Effector CD4-positive, alpha-beta T cell (primary cell): ENCODE results near the gene TUNAR. TPM values are rescaled to one million over a fixed set of nuclear protein-coding genes. Genes with fewer than 3 reads are reported as not detected.

Source experiments
- DNase-seq: peaks from one replicate; pipeline ENCODE4 v3.0.0-alpha.2; 2020
- total RNA-seq: gene quantifications from one replicate; lab custom pipeline; 2026; lab: John Stamatoyannopoulos, UW

Gene TUNAR
- total RNA-seq: not detected

DNA sequence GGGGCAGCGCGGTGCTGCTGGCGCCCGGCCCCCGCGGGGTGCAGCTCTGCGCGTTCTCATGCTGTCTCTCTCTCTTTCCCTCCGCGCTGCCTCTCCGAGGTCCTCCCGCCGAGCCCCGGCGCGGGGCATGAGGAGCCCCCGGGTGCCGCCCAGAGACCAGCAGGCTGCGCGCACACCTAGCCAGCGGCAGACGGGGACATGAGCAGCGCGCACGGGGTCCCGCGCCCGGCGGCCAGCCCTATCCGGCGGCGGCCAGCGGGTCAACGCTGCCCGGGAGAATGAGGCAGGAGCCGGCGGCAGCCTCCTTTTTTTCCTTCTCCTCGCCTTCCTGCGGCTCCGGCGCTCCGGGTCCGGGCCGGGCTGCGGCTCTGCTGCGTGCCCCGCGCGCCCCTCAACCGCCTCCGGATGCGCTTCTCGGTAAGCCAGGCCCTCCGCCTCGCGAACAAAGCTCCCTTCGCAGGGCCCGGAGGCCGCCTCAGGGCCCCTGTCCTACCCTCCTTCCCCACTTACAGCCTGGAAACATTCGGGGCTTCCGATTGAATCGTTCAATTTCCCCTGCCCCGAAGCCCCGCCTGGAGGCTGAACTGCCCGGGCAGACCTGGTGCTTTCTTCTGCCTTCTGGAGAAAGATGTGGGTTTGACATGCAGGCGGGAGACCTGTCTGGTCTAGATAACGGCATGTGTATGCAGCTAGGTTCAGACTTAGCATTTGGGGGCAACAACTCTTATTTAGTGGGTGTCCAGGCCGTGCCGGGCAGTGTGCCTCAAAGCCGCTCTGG lies at the start of gene TUNAR:
Gene TUNAR, plus strand, starts transcription at position 72 of the 778 bp plus-strand sequence.
- no peak for DNase-seq

DNA sequence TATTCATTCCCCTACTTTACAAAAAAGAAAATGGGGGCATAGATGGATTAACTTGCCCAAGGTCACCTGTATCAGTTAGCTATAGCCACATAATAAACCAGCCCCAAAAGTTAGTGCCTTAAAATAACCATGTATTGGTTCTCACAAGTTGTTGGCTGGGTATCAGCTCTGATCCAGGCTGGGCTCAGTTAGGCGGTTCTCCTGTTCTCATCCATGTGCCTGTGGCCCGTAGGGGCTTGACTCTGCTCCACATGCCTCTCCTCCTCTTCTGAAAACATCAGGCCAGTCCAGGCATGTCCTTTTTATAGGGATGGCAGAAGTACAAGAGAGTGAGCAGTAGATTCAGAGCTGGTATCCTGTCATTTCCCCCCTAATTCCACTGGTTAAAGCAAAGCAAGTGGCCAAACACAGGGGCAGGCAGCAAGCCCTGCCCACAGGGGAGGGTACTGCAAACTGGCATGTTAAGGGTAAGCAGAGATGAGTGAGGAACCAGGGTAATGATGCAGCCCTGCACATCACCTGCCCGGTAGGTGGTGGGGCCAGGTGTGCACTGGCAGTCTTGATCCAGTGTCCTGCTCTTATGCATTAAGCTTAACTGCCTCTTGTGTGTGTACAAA lies 47.9 kb upstream of the TUNAR start:
- DNase-seq: no peak

DNA sequence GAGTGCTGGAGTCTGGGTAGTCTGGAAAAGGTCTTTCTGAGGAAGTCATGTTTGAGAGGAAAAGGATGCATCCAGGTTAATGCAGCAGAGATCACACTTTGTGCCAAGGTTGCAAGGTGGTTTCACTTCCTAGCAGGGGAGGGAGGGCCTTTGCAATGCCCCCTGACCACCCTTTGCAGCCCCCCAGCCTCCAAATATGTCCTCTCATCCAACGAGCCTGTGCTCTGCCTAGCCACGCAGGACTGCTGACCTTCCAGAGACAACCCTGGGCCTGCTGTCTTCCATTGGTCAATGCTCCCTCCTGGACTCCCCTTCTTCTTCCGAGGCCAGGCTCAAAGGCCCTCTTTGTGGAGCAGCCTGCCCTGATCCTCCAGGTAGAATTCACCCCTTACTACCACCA lies 47.3 kb upstream of the TUNAR start:
- DNase-seq: no peak

DNA sequence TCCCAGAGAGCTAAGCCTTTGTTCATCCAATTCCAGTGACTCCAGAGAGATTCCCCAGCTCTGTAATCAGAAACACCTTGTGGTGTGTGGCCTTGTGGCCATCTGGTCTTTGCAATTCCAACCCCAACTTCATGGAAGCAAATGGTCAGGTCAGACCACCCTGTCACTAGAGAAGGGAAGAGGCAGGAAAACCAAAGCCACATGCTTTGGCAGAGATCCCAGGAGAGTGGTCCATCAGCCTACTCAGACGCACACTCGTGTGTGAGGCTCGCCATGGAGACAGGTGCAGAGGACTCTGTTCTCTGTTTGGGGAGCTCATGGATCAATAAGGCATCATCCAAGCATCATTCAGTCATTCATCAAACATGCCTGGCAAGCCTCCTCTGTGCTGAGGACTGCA lies 46.2 kb upstream of the TUNAR start:
- DNase-seq: no peak

DNA sequence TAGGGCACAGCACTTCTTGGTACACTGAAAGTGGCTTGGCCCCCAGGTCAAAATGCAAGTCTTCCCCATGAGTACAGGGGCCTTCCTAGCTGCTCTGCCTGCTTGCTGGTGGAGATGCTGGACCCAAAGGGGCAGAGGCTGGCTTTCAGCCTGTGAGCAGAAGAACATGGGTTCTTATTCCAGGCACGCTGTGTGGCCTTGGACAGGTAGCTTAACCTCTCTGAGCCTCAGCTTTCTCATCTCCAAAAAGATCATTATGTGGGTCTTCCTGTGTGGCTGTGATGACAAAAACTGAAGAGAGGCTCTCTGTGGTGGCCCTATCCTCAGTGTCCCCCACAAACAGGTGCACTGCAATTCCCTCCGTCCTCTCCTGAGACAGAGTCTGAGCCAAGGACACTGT lies 45.6 kb upstream of the TUNAR start:
- DNase-seq: no peak

DNA sequence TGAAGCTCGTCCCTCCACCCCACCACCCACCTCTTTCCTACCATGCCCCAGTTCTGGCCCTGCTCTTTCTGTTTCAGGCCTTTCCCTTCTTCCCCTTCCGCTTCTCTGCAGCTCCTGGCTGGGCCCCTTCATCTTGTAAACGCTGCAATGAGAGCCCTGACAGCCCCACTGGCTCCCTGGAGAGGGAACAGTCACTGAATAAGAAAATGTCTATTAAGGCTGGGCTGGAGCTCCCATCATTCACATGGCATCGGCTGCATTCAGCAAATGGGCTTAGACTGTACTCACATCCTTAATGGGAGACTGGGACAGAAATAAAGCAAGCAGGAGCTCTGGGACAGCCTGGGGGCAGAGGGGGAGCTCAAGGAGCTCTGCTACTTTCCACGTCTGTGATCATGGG lies 45.2 kb upstream of the TUNAR start:
- DNase-seq: no peak

DNA sequence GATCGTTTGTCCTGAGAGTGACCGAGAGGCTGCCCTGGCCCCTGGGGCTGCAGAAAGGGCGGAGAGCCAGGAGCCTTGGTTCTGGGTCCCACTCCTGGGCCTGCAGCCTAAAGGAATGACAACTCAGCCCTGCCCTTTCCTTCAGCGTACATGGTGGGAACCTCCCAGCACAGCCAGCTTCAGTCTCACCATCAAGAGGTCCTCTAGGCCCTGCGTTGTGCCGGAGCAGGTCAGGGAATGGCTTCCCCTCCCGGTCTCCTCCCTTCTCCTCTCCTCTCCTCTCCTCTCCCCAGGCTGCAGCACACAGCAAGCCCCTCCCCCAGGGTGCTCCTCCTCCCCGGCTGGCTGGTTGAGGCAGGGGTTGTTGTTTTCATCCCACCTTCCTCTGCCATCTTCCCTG lies 44.6 kb upstream of the TUNAR start:
- no peak for DNase-seq

DNA sequence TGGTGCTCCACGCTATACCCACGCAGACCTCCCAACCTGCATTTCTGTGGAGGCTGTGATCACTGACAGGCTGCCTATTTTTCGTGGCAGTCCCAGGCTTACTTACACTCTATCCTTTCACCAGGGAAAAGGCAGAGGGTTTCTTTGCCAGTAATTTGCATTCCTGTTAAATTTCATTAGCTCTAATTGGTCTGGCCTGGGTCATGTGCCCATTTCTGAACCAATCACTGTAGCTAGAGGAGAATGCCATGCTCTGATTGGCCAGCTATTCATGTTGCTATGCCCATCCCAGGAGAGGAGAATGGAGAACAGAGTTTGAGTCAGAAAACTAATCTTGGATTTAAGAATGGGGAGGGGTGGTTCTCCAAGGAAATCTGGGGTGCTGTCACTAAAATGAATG lies 43.2 kb upstream of the TUNAR start:
- no peak for DNase-seq

DNA sequence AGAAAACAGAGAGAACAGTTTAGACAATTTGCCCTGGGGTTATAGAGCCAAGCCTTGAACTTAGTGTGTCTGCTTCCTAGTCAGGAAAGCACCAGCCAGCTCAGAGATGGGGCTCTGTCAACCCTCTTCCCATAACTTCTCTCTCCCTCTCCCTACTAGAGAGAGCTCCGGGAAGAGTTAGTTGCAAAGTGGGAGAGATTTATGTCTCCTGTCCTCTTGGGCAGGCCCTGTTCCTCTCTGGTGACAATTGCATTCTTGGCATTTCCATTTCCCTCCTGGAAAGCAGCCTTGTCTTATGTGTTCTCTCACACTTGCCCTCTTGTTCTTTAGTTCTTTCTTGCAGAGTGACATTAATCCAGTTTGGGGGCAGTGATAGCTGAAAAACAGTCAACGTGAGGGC lies 42.1 kb upstream of the TUNAR start:
- no peak for DNase-seq

DNA sequence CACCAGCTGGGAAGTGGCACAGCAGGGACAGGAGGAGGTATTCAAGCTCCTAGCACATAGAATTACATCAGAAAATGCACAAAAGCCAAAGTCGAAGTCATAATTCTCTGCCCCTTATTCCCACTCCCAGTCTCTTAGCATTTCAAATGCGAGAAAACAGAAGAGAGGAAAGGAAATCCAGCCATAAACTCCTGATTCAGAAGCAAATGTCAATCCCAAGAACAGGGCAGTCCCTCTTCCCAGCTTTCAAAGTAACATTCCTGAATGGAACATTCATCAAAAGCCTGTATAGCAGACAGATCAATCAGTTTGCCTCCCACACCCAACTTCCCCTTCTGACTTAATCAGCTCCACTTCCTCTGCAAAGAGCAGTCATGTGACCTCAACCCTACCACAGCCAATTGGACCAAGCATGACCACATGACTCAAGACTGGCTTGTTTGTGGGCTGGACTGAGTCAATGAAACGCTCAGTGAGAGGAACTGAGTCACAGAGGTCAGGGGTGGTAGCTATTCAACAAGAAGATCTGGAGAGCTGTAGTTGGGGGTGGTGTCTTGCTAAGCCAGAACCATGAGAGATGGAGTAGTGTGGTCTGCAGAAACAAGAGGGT lies 41.4 kb upstream of the TUNAR start:
- DNase-seq: no peak

DNA sequence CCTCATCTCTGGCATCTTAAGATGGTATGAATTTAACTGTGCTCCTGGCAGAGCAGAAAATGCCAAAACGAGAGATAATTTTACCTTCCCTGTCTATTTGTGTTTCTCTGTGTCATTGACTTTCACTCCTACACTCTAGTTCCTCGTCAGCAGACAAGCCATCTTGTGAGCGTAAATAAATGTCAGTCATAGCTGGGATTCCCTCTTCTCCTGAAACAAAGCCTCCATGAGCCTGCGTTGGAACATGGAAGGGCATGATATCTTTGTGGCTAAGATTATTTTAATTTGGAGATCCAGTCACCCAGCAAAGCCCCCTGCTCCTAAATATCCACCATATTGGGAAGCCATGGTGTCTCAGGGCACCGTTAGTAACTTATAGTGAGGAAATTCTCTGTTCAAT lies 37.8 kb upstream of the TUNAR start:
- no peak for DNase-seq

DNA sequence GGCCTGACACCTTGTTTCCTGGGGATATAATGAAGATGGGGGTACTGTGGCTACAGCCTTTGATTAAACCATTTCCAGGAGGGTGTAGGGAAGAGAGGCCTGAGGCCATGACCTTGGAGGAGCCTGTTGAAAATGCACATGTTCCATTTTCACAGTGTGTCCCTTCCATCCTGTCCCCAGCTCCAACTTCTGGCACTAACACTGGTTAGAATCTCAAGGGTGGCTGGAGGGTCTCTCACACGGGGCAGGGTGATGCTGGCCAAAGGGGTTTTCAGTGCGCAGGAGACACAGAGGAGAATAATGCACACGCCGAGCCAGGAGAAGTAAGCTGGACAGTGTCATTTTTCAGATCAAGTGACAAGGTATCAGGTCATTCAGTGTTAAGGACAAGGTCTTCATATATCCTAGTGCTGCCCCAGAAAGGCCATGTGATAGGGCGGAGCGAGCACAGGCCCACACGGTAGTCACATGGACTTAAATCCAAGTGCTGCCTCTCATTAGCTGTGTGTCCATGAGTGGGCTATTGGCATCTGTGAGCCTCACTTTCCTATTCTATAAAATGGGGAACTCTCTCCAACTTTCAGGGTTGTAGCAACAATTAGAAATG lies 36.4 kb upstream of the TUNAR start:
- DNase-seq: no peak

DNA sequence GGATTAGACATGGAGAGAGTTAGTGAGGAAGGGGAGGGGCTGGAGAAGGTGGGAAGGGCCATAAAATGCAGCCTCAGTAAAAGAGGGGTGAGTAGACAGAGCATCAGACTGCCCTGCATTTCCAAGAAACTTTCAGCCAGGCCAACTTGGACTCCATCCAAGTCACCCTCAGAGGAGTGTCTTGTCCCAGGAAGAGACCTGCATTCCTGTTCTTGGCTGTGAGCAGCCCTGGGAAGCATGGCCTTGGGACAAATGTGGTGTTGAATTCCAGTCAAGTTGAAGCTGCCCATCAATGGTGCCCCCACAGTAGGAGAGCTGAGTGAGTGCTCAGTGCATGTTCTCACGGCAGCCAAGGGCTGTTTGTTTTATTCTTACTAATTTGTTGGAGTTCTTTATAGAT lies 35.0 kb upstream of the TUNAR start:
- no peak for DNase-seq

DNA sequence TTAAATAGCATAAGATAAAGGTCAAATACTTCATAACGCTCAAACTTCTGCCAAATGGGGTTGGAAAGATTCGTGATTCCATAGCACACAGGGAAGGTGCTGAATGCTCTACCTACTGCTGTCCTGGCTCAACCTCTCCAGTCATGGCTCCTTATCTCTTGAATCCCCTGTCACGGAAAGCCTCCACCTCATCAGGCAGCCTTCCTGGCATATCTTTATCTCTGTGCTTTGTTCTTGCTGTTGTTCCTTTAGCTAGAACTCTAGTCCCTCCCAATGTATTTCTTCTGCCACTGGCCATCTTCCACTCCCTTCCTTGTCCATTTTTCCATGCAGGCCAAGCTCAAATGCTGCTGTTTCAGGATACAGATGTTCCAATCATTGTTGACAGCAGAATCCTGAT lies 26.9 kb upstream of the TUNAR start:
- no peak for DNase-seq

DNA sequence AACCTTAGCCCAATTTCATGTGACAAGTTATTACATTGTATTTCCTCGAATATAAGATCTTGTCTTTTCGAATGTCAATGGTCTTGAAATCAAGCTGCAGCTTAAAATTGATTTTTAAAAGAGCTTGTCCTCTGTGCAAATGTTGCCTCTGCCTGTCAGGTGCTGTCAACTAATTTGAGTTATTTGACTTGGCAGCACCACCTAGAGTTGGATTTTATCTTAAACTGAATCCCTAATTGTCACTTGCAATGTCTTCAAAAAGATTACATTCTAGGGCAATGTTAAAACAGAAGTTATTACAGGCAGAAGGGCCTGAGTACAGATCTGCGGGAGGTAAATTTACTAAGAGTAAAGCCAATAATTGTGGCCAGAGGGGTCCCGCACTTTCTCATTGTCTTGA lies 26.2 kb upstream of the TUNAR start:
- DNase-seq: no peak

DNA sequence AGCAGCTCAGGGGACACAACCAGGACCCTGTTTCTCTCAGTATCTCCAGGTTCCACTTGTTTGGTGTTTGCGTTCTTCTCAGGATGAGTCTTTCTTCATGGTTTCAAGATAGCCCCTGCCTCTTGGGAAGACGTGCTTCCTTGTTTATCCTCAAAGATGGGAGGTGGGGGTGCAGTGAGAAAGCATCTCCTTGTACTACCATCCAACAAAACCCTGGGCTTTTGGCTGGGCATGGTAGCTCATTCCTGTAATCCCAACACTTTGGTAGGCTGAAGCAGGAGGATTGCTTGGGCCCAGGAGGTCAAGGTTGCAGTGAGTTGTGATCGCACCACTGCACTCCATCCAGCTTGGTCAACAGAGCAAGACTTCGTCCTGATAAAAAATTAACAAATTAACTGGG lies 21.0 kb upstream of the TUNAR start:
- no peak for DNase-seq

DNA sequence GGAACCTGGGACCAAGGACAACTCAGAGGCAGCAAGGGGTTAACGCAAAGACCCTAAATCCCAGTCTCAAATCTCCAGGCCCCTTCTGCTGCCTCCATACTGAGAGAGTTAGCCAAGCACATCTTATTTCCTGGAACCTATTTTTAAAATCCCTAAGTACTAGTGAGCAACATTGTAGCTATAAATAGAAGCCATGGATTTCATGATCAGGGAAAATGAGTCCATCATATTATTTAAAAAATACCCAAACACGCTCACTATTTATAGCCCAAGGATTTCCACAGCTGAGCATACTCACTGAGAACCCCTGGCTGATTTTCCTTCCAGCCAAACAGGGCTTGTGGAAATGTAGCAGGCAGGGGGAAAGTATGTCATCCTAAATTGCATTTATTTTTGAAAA lies 19.4 kb upstream of the TUNAR start:
- DNase-seq: no peak

DNA sequence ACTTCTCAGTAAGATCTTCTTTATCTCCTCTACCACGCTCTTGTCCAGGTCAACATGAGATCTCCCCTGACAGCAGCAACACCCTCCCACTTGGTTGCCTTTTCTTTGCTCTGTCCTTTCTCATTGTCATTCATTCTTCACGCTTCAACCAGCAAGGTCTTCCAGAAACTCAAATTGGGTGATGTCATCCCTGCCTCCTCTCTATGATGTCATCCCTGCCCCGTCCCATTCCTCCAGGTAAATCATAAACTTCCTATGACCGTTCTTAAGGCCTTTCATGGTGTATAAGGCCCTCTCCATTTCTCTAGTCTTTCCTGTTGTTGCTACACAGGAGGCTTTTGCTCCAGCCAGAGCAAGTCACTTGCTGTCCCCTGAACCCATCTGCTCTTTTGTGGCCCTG lies 17.7 kb upstream of the TUNAR start:
- no peak for DNase-seq

DNA sequence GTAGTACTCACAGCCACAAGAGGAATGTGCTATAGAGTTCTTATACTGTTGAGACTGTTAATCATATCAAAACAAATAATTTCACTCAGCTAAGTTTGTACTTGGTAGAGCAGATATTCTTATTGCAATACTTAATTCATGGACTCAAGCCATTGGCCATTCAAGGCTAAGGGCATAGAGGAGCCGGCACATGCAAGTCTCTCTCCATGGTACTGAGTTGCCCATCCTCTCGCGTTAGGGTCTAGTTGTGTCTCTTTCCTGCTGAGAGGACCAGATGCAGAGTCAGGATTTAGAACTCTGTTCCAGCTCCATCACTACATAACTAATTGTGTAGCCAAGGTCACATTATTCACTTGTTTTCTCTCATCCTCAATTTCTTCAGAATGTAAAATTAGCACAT lies 14.4 kb upstream of the TUNAR start:
- no peak for DNase-seq

DNA sequence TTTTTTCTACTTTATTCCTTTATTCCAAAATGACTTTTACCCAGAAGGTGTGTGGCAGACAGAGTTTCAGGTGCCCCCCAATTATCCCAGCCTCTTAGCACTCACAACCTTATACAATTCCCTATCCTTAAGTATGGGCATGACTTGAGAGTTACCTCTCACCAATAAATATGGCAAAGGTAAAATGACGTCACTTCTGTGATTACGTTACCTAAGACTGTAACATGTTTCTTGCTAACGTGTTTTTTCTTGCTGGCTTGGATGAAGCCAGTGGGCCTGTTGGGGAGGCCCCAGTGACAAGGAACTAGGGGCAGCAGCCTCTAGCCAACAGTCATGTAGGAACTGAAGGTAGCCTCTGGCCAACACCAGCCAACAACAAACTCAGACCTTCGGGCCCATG lies 13.3 kb upstream of the TUNAR start:
- DNase-seq: no peak

DNA sequence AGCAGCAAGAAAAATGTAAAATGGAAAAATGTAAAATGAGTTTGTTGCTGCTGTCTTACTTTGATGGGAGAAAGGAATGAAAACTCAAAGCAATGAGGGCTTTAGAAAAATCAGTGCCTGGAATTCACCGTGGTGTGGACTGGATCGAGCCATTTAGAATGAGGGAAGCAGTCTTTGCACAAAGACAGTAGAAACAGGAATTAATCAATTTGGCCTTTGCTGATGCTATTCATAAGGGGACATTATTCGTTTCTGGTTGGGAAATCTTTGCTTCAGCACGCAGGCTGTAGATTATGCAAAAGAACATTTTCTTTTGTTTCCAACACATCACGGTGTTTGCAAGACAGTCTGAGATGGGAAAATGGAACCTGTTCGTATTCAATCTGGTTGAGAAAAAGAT lies 6.9 kb upstream of the TUNAR start:
- no peak for DNase-seq

DNA sequence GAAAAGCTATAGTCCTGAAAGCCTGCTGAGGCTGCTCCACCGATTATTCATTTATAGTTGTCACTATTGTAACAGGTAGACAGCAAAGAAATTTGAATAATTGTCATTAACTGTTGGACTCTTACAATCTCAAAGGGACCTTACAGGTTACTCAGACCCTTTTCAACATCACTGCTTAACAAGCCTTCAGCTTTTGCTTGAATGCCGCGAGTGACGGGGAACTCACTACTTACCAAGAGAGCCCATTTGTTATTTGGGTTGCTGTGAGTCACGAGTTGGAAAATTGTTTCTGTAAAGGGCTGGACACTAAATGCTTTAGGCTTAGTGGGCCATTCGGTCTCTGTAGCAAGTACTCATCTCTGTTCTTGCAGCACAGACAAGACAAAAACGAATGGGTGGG lies 5.9 kb upstream of the TUNAR start:
- no peak for DNase-seq

DNA sequence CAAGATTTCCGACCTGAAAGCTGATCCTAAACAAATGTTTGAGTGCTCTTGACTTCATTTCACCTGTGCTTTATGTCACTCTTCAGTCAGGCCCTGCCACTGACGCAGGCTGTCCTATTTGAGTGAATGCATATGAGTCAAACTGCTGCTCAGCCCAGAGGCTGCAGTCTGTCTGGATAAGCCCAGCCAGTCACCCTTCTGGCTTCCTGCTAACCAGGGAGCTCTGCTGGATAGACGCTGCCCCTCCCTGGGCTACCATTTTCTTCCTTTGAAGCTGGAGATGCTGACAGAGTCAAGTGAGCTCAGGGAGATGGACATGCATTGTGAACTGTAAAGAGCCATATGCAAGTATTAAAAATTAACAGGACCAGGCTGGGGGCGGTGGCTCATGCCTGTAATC lies 5.1 kb upstream of the TUNAR start:
- no peak for DNase-seq

DNA sequence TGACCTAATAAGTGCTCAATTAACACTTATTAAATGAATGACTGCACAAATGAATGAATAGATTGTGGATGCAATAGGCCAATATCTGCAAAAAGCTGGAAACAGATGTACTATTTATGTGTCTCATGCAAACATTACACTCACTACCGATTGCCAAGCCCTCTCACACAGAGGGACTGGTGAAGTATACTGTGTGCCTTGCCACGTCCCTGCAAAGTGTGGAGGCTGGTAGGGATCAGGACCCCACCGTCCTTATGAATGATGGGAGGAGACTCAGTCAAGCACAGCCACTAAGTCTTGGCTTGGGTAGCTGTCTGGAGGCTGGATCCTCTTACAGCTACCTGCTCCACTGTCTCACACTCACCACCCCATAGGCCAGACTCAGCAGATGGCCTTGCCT lies 3.9 kb upstream of the TUNAR start:
- DNase-seq: no peak
